NCI-H510A (cell line): ENCODE data around the gene STK11.
"Not testable (repeated sequence)": the region's sequence is repeated elsewhere in the genome, so short reads cannot be mapped to it uniquely, and the experiment has no call there.

Experiments used
- DNase-seq: peaks from one replicate; lab custom pipeline; 2025; lab: John Stamatoyannopoulos, UW

STK11 gene

DNA sequence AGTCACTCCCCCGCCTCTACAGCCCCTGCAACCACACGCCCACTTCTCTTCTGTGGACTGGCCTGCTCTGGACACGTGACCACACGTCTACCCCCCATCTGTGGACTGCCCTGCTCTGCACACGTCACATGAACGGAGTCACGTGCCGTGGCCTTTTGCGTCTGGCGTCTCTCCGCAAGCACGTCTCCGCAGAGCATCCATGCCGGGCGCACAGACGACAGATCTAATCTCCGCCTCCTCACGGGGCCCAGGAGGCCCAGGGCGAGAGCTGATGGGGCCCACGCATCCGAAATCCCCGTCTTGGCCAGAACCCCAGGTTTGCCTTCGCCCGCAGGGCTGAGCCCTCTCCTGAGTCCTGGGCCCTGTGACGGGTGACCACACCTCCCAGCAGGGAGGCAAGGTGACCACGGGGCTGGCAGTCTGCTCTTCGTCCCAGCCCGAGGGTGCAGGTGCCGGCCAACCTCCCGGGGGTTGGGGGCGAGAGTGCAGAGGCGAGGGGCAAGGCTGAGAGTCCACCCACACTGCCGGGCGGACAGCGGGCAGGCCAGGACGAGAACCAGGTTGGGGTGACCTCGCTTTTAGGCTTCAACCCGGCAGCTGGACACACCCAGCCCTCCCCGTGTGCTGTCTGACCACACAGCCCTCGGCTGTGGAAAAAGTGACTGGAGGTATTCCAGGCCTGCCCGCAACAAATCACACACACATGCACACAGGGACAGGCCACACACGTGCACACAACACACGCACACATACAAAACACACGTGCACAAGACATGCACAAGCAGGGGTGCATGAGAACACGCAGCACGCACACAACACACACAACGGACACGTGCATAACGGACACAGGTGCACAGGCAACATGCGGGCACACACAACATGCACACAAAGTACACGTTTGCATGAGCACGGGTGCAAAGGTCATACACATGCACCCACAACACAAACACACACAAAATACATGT is 35.4 kb upstream of the STK11 start:
- DNase-seq: no peak

DNA sequence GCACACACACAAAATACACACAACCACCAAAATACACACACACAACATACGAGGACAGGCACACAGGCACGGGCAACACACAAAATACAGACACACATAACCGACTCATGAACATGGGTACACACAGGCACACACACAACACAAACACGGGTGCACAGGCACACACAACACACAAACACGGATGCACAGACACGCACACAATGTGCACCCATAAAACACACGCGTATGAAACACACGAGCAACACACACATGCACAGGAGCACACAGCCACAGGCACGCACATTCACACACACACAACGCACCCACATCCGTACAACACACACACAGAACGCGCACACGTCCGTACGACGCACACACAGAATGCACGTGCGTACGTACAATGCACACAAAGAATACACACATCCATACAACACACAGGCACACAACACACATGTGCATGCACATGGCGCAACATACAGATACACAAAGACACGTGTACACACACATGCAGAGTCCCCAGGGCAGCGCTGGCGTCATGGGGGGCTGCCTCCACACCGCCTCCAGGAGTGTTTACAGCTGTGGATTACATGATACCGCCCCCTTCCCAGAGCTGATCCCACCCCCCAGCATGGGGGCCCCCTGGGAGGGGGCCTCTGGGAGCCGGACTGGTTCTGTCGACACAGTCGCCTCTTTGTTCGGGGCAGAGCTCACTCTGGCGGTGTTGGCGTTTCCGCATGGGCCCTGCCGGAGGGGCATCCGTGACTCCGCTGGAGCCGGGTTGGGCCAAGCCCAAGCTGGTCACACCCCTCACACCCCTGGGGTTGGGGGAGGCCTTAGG is 34.4 kb upstream of the STK11 start:
- no peak for DNase-seq

DNA sequence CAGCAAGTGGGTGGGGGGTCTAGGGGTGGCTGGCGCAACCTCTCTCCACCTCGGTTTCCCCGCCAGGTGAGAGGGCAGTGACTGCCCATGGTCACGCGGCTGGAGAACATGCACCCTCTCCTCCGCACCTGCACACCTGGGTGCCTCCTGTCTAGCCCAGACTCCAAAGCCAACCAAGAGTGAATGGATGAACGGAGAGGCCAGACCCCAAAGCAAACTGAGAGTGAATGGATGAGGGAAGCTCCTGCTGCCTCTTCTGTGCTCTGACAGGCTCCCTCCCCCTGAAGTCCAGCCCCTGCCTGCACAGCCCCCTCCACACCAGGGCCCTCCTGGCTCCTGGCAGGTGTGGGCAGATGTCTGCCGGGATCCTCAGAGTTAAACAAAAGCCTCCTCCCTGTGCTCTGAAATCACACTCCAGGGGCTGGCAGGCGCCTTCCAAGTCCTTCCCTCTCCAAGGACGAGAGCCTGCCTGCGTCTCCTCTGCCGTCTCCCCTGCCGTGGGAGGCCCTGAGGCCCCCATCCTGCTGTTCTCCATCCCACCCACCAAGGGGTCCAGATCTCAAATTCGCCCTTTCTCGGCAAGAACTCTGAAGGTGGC is 33.7 kb upstream of the STK11 start:
- DNase-seq: no peak

DNA sequence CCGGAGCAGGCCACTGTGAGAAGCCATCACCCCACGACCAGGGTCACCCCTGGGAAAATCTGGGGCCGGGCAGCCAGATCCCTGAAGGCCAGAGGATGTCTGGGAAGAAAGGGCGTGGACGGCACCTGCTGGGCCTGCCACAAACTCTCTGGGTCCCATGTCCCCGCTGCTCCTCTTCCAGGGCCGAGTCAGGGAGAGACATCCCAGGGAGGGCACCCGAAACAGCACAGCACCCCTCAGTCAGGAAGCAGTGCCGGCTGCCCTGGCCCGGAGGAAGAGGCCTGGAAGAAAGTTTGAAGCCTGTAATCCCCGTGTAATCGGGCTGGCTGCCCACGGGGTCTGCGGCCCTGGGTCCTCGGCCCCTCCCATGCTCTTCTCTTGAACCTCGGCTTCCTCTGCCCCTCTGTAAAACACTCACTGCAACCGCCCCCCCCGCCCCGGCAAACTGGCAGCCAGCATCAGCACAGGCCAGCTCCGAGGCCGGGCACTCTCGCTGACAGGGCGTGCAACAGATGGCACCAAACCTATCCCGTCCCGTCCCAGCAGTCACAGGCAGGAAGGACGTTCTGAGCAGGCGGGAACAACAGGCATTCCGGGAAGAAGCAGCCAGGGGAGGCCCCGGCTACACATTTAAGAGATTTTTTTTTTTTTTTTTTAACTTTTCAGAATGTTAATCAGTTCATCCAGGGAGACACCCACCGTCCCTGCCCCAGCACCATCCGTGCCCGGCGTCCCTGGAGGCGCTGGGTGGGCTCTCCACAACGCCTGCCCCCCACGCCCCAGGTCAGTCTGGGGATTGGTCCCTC is 33.0 kb upstream of the STK11 start:
- DNase-seq: no peak

DNA sequence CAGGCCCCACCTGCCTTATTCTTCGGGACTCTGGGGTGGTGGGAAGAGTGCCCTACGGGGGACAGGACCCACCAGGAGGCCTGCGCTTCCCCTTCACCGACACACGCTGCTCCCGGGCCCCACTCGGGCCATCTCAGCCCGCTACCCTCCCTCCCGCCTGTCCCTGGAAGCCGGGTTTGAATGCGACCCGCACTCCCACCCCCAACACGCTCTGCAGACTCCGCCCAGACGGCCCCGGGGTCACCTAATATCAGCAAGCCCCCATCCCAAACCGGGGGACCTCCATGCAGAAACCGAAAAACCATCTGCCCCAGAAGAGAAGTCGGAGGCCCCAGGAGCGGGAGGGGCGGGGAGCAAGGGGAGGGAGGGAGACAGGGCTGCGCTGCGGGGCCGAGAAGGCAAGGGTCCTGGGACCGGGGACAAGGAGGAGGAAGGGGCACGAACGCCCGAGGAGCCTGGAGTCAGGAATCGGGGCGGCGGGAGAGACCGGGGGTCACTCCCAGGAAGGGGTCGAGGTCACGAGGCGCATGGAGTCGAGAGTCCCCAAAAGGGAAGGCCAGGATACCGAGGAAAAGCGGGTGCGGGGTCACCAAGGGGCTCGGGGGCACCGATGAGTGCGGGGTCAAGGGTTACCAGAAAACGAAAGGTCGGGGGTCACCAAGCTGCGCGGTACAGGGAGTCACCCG is 32.3 kb upstream of the STK11 start:
- DNase-seq: no peak

DNA sequence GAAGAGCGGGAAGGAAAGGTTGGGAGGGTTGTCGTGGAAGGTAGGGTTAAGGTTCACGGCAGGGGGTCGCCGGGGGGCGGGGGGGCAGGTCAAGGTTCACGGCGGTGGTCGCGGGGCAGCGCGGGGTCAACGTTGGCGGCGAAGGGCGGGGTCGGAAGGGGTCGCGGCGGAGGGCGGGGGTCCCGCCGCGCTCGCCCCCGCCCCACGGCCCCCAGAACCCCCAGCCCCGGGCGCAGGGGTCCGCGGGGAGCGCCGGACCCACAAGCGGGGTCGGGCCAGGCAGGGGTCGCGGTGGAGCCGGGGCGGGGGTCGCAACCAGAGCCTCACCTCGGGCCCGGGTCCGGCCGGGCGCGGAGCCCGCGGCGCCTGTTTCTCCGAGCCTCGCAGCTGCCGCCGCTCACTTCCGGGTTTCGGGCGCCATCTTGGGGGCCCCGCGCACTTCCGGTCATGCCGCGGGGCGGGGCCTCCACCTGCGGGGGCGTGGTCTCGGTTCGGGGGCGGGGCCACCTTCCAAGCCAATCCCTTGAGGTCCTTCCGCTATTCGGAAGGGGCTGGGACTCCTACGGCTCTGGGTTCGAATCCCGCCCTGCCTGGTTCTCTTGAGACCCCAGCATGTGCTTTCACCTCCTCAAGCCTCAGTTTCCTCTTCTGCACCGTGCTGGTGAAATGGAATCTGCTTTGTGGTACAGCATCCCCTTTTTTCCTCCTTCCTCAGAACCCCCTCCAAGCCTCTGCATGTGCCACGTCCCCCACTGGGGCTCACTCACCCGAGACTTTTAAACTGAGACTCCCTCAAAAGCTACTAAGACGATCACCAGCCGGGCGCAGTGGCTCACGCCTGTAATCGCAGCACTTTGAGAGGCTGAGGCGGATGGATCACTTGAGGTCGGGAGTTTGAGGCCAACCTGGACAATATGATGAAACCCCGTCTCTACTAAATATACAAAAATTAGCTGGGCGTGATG is 31.5 kb upstream of the STK11 start, which contains the start of gene SBNO2:
Gene SBNO2 (minus strand): TSS at position 424 of the 965 bp plus-strand sequence. CDS start 19,992 bp downstream, outside the sequence.
- peak; percentile 32 for DNase-seq

DNA sequence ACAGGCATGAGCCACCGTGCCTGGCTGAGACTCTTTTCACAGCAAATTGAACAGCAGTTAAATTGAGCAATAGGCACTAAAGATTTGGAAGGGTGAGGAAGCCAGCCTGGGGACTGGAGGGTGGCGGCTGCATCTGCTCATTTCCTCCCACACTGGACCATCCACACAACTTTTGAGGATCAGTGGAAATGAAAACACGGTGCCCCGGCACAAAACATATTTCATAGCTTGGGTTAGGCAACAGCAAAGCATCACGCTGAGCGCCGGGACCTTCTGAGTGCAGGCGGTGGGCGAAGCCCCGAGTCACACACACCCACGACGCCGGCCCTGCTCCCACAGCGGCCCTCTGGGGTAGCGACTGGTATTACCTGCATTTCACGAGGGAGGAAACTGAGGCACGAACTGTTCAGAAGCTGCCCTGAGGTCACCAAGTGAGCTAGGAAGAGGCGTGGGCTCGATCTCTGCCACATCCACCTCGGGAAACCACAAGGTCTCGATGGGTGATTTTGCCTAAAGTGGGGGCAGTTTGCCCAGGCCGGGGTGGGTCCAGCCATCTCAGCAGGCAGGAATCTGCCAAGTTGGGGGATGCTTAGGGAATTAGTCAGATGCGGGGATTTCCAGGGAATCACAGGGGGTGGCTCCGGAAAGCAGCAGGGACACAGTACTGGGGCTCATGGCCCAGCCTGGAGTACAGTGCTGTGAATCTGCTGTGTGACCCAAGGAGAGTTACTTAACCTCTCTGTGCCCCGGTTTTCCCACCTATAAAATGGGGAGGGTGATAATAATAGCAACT is 28.1 kb upstream of the STK11 start:
- DNase-seq: no peak

DNA sequence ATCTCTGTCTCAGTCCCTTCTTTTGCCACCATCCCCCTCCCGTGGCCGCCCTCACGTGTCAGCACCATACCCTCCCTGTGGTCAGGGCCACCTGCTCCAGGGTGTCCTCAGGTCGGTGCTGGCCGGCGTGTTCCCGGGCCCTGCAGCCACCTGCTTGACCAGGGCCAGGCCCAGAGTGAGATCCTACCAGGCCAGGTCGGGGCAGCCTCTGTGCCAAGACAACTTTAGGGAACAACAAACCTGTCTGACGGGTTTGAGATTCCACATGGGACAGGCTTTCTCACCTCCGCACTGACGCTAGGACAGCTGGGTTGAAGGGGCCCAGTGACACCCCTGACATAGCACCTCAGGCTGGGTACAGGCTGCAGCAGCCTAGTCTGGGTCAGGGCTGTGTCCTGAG is 24.0 kb upstream of the STK11 start:
- no peak for DNase-seq

DNA sequence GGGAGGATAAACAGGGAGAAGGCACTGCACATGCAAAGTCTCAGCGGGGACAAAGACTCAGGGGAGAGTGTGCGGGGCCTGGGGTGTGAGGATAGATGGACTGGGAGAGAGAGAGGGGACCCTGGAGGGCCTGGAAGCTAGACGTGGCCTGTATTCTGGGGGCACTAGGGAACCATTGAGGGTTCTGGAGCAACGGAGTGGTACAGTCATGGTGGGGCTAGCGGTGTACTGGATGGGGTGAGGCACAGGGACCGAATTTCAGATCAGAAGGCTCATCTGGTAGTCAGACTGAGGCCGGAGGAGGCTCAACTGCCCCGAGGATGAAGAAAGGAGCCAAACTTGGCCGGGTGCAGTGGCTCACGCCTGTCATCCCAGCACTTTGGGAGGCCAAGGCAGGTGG is 23.5 kb upstream of the STK11 start:
- no peak for DNase-seq

DNA sequence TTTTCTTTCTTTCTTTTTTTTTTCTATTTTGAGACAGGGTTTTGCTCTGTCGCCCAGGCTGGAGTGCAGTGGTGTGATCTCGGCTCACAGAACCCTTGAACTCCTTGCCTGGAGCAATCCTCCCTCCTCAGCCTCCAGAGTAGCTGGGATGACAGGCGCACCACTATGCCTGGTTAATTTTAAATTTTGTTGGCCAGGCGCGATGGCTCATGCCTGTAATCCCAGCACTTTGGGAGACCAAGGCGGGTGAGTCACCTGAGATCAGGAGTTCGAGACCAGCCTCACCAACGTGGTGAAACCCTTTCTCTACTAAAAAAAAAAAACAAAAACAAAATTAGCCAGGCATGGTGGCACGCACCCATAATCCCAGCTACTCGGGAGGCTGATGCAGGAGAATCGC is 22.9 kb upstream of the STK11 start:
- DNase-seq: no peak

DNA sequence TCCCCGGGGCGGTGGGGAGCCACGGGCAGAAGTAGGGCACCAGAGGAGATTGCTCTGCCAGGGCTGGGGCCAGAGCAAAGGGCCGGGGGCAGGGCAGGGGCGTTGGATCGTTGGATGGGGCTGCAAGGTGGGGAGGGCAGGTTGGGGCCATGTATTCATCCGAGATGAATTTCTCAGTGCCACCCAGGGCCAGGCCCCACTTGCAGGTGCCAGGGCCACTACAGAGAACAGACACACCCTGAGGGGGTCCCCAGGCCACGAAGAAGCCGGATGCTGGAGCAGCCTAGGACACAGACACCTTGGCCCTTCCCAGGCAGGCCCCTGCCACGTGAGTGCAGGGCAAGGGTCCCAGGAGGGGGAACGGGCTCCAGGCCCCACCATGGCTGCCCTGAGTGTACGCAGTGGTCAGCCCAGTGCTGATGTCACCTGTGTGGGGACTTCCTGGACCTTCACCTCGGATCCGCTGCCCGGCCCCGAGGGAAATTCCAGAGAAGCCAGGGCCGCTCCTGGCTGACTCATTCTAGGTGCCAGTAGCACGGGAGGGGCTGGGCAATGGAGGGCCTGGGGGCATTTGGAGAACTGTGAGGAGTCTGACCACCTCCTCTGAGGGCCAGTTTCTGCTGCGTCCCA is 21.9 kb upstream of the STK11 start:
- DNase-seq: no peak

DNA sequence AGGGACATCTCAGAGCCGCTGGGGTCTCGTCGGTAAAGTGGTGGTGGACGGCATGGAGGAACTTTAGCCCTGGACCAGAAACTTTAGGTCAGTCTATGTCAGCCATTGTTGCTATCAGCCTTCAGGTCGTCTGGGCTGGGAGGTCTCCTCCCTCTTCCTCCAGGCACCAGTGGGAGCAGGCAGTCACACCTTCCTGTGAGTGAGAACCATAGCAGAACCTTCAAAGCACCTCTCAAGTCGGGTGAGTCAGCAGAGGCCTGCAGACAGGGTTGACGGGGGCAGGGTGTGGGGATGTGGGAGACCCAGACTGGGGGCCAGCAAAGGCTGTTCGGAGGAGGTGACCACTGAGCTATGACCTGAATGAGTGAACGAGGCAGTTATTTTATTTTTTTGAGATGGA is 16.2 kb upstream of the STK11 start:
- DNase-seq: no peak

DNA sequence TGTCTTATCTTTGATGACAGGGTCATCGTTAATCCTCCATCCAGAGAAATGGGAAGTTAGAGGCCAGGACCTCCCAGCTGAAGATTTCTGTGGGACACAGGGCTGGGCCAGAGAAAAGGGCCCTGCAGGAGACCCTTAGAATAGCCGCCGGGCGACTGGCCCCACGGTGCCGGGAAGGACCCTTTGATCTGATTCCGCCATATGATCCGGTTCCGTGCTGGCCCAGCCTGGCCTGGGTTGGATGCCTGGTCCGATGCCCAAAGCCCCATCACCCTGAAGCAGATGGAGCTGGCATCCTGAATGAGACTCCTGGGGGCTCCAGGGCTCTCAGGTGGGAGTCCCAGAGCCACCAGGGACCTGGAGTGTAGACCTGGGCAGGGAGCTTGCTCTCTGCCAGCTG is 6.0 kb upstream of the STK11 start:
- DNase-seq: no peak

DNA sequence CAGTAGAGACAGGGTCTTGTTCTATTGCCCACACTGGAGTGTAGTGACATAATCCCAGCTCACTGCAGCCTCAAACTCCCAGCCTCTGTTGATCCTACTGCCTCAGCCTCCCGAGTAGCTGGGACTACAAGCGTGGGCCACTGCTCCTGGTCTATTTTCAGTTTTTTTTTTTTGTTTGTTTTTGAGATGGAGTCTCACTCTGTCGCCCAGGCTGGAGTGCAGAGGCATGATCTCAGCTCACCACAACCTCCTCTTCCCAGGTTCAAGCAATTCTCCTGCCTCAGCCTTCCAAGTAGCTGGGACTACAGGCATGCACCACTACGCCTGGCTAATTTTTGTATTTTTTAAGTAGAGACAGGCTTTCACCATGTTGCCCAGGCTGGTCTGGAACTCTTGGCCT is 5.0 kb upstream of the STK11 start:
- DNase-seq: not testable (repeated sequence)

DNA sequence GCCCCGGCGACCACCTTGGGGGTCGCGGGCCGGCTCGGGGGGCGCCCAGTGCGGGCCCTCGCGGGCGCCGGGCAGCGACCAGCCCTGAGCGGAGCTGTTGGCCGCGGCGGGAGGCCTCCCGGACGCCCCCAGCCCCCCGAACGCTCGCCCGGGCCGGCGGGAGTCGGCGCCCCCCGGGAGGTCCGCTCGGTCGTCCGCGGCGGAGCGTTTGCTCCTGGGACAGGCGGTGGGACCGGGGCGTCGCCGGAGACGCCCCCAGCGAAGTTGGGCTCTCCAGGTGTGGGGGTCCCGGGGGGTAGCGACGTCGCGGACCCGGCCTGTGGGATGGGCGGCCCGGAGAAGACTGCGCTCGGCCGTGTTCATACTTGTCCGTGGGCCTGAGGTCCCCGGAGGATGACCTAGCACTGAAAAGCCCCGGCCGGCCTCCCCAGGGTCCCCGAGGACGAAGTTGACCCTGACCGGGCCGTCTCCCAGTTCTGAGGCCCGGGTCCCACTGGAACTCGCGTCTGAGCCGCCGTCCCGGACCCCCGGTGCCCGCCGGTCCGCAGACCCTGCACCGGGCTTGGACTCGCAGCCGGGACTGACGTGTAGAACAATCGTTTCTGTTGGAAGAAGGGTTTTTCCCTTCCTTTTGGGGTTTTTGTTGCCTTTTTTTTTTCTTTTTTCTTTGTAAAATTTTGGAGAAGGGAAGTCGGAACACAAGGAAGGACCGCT is 729 bp downstream of the STK11 start:
- DNase-seq: no peak

DNA sequence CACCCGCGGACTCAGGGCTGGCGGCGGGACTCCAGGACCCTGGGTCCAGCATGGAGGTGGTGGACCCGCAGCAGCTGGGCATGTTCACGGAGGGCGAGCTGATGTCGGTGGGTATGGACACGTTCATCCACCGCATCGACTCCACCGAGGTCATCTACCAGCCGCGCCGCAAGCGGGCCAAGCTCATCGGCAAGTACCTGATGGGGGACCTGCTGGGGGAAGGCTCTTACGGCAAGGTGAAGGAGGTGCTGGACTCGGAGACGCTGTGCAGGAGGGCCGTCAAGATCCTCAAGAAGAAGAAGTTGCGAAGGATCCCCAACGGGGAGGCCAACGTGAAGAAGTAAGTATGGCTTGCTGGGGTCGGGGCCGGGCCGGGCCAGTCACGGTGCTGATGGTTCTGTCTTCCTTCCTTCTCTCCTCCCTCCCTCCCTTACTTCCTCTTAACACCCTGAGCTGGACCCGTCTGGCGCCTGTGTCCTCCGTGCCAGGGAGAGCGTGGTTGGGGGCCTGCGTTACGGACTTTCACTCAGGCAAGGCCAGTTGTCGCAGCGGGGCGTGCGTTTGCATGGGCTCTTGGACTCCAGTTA is 1.4 kb downstream of the STK11 start:
- no peak for DNase-seq

DNA sequence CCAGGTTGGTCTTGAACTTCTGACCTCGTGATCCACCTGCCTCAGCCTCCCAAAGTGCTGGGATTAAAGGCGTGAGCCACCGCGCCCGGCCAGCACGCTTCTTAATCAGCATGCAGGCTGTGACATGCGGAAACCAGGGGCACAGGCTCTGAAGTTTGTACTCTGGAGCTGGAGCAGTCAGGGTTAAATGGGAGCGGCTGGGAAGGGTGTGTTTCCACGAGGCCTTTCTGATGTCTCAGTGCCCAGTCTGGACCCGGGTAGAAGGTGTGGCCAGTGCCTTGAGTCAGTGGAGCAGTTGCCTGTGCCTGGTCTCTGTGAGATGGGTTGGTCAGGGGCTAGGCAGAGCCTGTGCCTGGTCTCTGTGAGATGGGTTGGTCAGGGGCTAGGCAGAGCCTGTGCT is 3.3 kb downstream of the STK11 start:
- not testable (repeated sequence) for DNase-seq

DNA sequence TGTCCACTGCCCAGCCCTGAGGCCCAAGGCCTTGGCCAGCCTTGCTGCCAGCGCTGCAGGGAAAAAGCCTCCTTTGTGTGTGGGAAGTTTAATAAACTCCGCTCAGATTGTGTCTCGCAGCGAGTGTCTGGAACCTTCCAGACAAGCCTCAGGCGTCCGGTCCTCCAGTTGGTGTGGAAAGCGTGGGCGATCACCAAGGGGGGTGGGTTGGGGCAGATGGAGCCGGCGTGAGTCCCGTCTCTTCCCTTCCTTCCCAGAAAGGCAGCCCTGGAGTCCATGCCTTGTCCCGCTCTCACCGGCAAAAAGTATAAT is 4.6 kb downstream of the STK11 start:
- DNase-seq: no peak
